CD14-positive monocyte (primary cell): ENCODE measurements around the gene KIR3DL1. TPM values are rescaled to one million over a fixed set of nuclear protein-coding genes. Genes with fewer than 3 reads are reported as not detected.
"Not testable (repeated sequence)": the region's sequence is repeated elsewhere in the genome, so short reads cannot be mapped to it uniquely, and the experiment has no call there.

Source experiments
- DNase-seq, 3 donors: peaks; one replicate each; pipeline ENCODE4 v3.0.0-alpha.2; 2011 to 2022
- H2AFZ ChIP-seq: 2 replicates; pipeline ENCODE4 v1.6.0; 2012; ENCODE audit warnings: mild to moderate bottlenecking, low read depth, low read length, inconsistent platforms; ENCODE audit not compliant: insufficient read depth, poor library complexity, severe bottlenecking
- H3K27ac ChIP-seq, 2 donors: 1 replicate in 1 of 2; 2 replicates in 1 of 2; pipeline ENCODE4 v1.5.1; 2012 to 2013; ENCODE audit warnings: low read length in 2 of 2, control low read depth in 1 of 2, inconsistent platforms in 1 of 2, low read depth in 1 of 2, mild to moderate bottlenecking in 1 of 2
- H3K27me3 ChIP-seq, 2 donors: one replicate each; pipeline versions ENCODE4 v1.6.0 to v1.6.1; 2011 to 2013; ENCODE audit warnings: low read length in 2 of 2; ENCODE audit not compliant: control insufficient read depth in 2 of 2, insufficient read depth in 2 of 2
- H3K36me3 ChIP-seq, 2 donors: replicated peaks in 1 of 2; 1 replicate in 1 of 2; 2 replicates in 1 of 2; pipeline versions ENCODE4 v1.5.1 to v1.6.1; 2012 to 2013; ENCODE audit warnings: low read length in 2 of 2, control low read depth in 1 of 2, inconsistent platforms in 1 of 2, mild to moderate bottlenecking in 1 of 2; ENCODE audit not compliant: insufficient read depth in 2 of 2, control insufficient read depth in 1 of 2
- H3K4me1 ChIP-seq, 2 donors: 1 replicate in 1 of 2; 2 replicates in 1 of 2; pipeline versions ENCODE4 v1.5.1 to v1.6.1; 2012 to 2013; ENCODE audit warnings: low read length in 2 of 2, control low read depth in 1 of 2, inconsistent platforms in 1 of 2, mild to moderate bottlenecking in 1 of 2, moderate library complexity in 1 of 2; ENCODE audit not compliant: insufficient read depth in 2 of 2, control insufficient read depth in 1 of 2
- H3K4me2 ChIP-seq: replicated peaks from 2 replicates; pipeline ENCODE3; 2012; ENCODE audit warnings: low read length, moderate library complexity, mild to moderate bottlenecking; ENCODE audit not compliant: poor library complexity, severe bottlenecking; ENCODE audit errors: extremely low read depth
- H3K4me3 ChIP-seq, 3 experiments: fragments of 200-600 bp in 1 of 3; sonication (generic) in 1 of 3; replicated peaks in 1 of 3; 1 replicate in 2 of 3; 2 replicates in 1 of 3; pipeline ENCODE4 v1.5.1; 2011 to 2013; ENCODE audit warnings: low read length in 3 of 3, mild to moderate bottlenecking in 3 of 3, control low read depth in 2 of 3, low read depth in 2 of 3, inconsistent platforms in 1 of 3, moderate library complexity in 1 of 3
- H3K79me2 ChIP-seq: 2 replicates; pipeline ENCODE4 v1.6.0; 2012; ENCODE audit warnings: mild to moderate bottlenecking, control low read depth, inconsistent platforms, low read length, moderate library complexity; ENCODE audit not compliant: insufficient read depth
- H3K9ac ChIP-seq: 2 replicates; pipeline ENCODE4 v1.6.0; 2017; ENCODE audit warnings: low read length, mild to moderate bottlenecking; ENCODE audit not compliant: insufficient read depth, poor library complexity, severe bottlenecking
- H3K9me3 ChIP-seq, 2 donors: replicated peaks in 1 of 2; 1 replicate in 1 of 2; 2 replicates in 1 of 2; pipeline versions ENCODE4 v1.5.1 to v1.6.1; 2012 to 2013; ENCODE audit warnings: low read length in 2 of 2, control low read depth in 1 of 2; ENCODE audit not compliant: control insufficient read depth in 1 of 2, insufficient read depth in 1 of 2
- H4K20me1 ChIP-seq: 2 replicates; pipeline ENCODE4 v1.6.0; 2012; ENCODE audit warnings: mild to moderate bottlenecking, low read length, control low read depth, moderate library complexity; ENCODE audit not compliant: insufficient read depth
- H3K27ac Mint-ChIP-seq, 7 donors: one replicate each; pipeline ENCODE4 v1.8.0; 2020; ENCODE audit warnings: mild to moderate bottlenecking in 7 of 7, mixed read lengths in 7 of 7, moderate library complexity in 6 of 7, inconsistent platforms in 2 of 7
- H3K27me3 Mint-ChIP-seq, 3 donors: one replicate each; pipeline ENCODE4 v1.8.0; 2021 to 2022; ENCODE audit warnings: low read depth in 3 of 3, mild to moderate bottlenecking in 3 of 3, mixed read lengths in 3 of 3, moderate library complexity in 3 of 3, inconsistent platforms in 1 of 3
- H3K36me3 Mint-ChIP-seq, 2 donors: one replicate each; pipeline ENCODE4 v1.8.0; 2020; ENCODE audit warnings: mixed read lengths in 2 of 2, inconsistent platforms in 1 of 2, mild to moderate bottlenecking in 1 of 2
- H3K4me1 Mint-ChIP-seq: one replicate; pipeline ENCODE4 v1.8.0; 2020; ENCODE audit warnings: mild to moderate bottlenecking, mixed read lengths
- H3K4me3 Mint-ChIP-seq, 2 donors: one replicate each; pipeline ENCODE4 v1.8.0; 2020; ENCODE audit warnings: mild to moderate bottlenecking in 2 of 2, mixed read lengths in 2 of 2, moderate library complexity in 1 of 2
- H3K9me3 Mint-ChIP-seq, 7 donors: one replicate each; pipeline ENCODE4 v1.8.0; 2020 to 2022; ENCODE audit warnings: mixed read lengths in 7 of 7, mild to moderate bottlenecking in 6 of 7, moderate library complexity in 6 of 7, inconsistent platforms in 2 of 7
- WGBS: methylation state at CpG from one replicate; pipeline ENCODE4 v1.1.5; 2013; ENCODE audit warnings: missing lambda C conversion rate; ENCODE audit not compliant: insufficient coverage; 5-methylcytosine and 5-hydroxymethylcytosine counted together
- intact Hi-C, 2 donors: fragments of 100-400 bp; cut with micrococcal nuclease; formaldehyde crosslinking; loops; one replicate each; pipeline versions ENCODE4 v1.15.0 to v1.15.1; 2023
- polyA plus RNA-seq, 3 donors: library from polyadenylated mRNA; depleted of rRNA in 1 of 3; unstranded in 2 of 3; stranded (reverse) in 1 of 3; fragments of 300-500 nt in 2 of 3; fragments of >200 nt in 1 of 3; fragmentation: Illumina TruSeq in 2 of 3; gene quantifications; 1 replicate in 2 of 3; 2 replicates in 1 of 3; pipeline ENCODE4 v1.2.3, GENCODE V29; 2012 to 2021
- TF ChIP-seq, protein P1 (sequence below): fragments of 200-600 bp; IDR thresholded peaks from one replicate; pipeline ENCODE4 v1.8.0; 2022; ENCODE audit warnings: antibody characterized with exemption, mild to moderate bottlenecking

Gene KIR3DL1
- polyA plus RNA-seq, 3 donors: 0.15 TPM; not detected in 2

DNA sequence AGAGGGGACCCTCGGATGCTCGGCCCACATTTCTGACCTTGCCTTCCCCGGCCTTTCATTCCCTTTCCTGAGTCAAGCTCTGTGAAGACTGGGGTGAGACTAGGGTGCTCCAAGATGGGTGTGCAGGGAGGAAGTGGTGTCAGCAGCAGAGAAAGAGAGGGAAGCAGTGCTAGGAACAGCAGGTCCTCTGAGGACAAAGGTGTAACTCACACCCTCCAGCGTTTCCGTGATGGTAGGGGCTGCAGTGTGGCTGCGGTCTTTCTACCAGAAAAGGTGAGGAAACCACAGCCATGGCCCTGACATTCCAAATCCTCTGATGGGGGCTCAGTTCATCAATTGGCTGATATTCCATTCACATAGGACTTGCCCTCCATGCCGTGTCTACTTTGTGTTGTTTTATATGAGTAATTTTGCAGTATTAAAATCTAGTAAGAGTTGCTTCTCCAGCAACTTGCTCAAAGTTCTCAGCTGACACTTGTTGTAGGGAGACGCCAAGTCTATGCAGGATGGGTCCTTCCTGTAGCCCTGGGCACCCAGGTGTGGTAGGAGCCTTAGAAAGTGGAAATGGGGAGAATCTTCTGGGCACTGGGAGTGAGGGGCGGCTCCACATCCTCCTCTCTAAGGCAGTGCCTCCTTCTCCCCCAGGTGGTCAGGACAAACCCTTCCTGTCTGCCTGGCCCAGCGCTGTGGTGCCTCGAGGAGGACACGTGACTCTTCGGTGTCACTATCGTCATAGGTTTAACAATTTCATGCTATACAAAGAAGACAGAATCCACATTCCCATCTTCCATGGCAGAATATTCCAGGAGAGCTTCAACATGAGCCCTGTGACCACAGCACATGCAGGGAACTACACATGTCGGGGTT, 1.6 kb downstream of the KIR3DL1 start:
- Mint-ChIP-seq H3K36me3 (peaks cover 0 to 2% of the 10 kb centered on the region in 2 donors), H3K4me3 (no peak overlapping the region), H3K27me3 (peaks cover 9 to 15% (median 11%) of the 10 kb centered on the region in 3 donors), H3K9me3 (peaks cover 0 to 6% (median 0%) of the 10 kb centered on the region in 7 donors), H3K27ac (no peak overlapping the region), H3K4me1 (peaks cover 11% of the 10 kb centered on the region)
- Histone ChIP-seq H3K9me3 (no peaks in the 10 kb centered on the region), H3K4me1 (peaks cover 0 to 9% of the 10 kb centered on the region in 2 donors), H3K4me3 (no peak overlapping the region), H3K27ac (no peak overlapping the region), H3K79me2 (no peaks in the 10 kb centered on the region), H3K36me3 (no peaks in the 10 kb centered on the region), H4K20me1 (no peaks in the 10 kb centered on the region), H3K9ac (no peak overlapping the region), H3K4me2 (no peak overlapping the region), H3K27me3 (no peaks in the 10 kb centered on the region), H2AFZ (no peak overlapping the region)
- 88% methylated on average over 7 of the region's 15 CpGs for WGBS
- no peak for DNase-seq
- TF ChIP-seq, protein P1, sequence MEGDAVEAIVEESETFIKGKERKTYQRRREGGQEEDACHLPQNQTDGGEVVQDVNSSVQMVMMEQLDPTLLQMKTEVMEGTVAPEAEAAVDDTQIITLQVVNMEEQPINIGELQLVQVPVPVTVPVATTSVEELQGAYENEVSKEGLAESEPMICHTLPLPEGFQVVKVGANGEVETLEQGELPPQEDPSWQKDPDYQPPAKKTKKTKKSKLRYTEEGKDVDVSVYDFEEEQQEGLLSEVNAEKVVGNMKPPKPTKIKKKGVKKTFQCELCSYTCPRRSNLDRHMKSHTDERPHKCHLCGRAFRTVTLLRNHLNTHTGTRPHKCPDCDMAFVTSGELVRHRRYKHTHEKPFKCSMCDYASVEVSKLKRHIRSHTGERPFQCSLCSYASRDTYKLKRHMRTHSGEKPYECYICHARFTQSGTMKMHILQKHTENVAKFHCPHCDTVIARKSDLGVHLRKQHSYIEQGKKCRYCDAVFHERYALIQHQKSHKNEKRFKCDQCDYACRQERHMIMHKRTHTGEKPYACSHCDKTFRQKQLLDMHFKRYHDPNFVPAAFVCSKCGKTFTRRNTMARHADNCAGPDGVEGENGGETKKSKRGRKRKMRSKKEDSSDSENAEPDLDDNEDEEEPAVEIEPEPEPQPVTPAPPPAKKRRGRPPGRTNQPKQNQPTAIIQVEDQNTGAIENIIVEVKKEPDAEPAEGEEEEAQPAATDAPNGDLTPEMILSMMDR: no peak
- intact Hi-C loops: no loop called here

DNA sequence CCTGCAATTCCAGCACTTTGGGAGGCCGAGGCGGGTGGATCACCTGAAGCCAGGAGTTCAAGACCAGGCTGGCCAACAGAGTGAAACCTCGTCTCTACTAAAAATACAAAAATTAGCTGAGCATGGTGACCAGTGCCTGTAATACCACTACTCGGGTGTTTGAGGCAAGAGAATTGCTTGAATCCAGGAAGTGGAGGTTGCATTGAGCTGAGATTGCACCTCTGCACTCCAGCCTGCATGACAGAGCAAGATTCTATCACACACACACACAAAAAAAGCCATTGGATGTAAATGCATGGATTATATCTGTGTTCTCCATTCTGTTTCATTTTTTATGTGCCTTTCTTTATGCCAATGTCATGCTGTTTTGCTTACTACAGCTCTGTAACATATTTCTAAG, 8.1 kb downstream of the KIR3DL1 start:
- H2AFZ ChIP-seq, H3K79me2 ChIP-seq, H3K9ac ChIP-seq, H4K20me1 ChIP-seq, H3K4me2 ChIP-seq, intact Hi-C loops, H3K36me3 ChIP-seq, H3K27me3 Mint-ChIP-seq, H3K27me3 ChIP-seq, H3K9me3 ChIP-seq, H3K4me3 Mint-ChIP-seq, H3K4me3 ChIP-seq, H3K36me3 Mint-ChIP-seq: not testable (repeated sequence)
- H3K27ac ChIP-seq: peak overlapping the region; percentile 4 to 95
- H3K4me1 ChIP-seq: peaks cover 26 to 27% of the 10 kb centered on the region in 2 donors
- WGBS: no CpG with 5 or more reads among the region's 4 CpGs
- H3K9me3 Mint-ChIP-seq: peaks cover 7 to 14% (median 9%) of the 10 kb centered on the region in 7 donors
- peak overlapping the region in 3 of 7 donors; percentile 4 to 94 (median 92) for H3K27ac Mint-ChIP-seq
- peak; percentile 64 to 77 (median 76) for DNase-seq
- peaks cover 41% of the 10 kb centered on the region for H3K4me1 Mint-ChIP-seq

DNA sequence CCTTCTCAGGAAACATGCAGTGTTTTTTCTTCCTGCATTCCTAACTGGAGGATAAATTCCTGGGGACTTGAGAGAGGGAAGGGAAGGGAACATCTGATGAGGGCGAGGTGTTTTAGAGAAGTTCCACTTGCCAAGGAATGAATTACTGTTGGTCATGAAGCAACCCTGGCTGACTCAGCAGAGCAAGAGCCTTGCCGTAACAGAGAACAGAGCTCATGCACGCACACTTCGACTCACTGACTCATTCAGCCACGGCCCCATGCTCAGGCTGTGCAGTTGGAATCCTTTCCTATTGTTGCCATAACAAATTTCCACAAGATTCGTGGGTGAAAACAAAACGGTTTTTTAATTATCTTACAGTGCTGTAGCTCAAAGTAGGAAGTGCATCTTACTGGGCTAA, 9.1 kb downstream of the KIR3DL1 start:
- H3K36me3 ChIP-seq, H3K27me3 Mint-ChIP-seq, H3K4me2 ChIP-seq, H3K79me2 ChIP-seq, H4K20me1 ChIP-seq, H3K4me3 ChIP-seq, H2AFZ ChIP-seq, H3K27me3 ChIP-seq, H3K9me3 ChIP-seq, H3K36me3 Mint-ChIP-seq, intact Hi-C loops: not testable (repeated sequence)
- Histone ChIP-seq H3K27ac (peak overlapping the region; percentile 63 to 95), H3K9ac (peak overlapping the region; percentile 27), H3K4me1 (peaks cover 26 to 27% of the 10 kb centered on the region in 2 donors)
- Mint-ChIP-seq H3K4me1 (peaks cover 40% of the 10 kb centered on the region), H3K27ac (peak overlapping the region; percentile 81 to 94 (median 92)), H3K4me3 (peak overlapping the region in 1 of 2 donors; percentile 39), H3K9me3 (peaks cover 6 to 15% (median 9%) of the 10 kb centered on the region in 7 donors)
- 0% methylated on average over 1 of the region's 7 CpGs for WGBS
- DNase-seq: peak in 2 of 3 donors; percentile 35 to 66

DNA sequence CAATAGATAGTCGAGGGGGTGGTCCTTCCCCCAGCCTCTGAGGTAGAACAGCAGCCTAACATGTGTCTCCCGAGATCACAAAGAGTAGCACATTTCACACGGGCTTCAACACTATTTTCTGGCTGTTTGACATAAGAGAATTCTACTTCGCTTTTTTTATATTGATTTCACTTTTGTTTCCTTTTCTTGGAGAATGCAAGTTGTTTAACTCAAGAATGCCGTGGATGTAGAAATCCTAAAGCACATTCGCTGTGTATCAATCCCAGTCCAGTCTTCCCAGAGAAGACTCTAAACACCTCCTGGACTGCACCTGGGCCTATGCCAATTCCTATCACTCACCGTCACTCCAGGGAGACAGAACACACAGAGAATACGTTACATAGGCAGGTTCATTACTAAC, 11.8 kb downstream of the KIR3DL1 start:
- H4K20me1 ChIP-seq, H2AFZ ChIP-seq, H3K36me3 Mint-ChIP-seq, H3K27me3 ChIP-seq, H3K27me3 Mint-ChIP-seq, H3K79me2 ChIP-seq, H3K4me3 ChIP-seq, H3K36me3 ChIP-seq, H3K9me3 ChIP-seq, intact Hi-C loops, H3K4me2 ChIP-seq: not testable (repeated sequence)
- H3K27ac Mint-ChIP-seq: peak overlapping the region; percentile 4 to 92 (median 72)
- H3K4me1 Mint-ChIP-seq: peaks cover 42% of the 10 kb centered on the region
- peak in 2 of 3 donors; percentile 50 to 53 for DNase-seq
- Histone ChIP-seq H3K9ac (peak overlapping the region; percentile 4), H3K4me1 (peaks cover 26 to 27% of the 10 kb centered on the region in 2 donors), H3K27ac (peak overlapping the region in 1 of 2 donors; percentile 68)
- WGBS: 76% methylated on average over 2 of the region's 8 CpGs
- peak overlapping the region; percentile 57 to 63 for H3K4me3 Mint-ChIP-seq
- peaks cover 6 to 15% (median 10%) of the 10 kb centered on the region in 7 donors for H3K9me3 Mint-ChIP-seq
